B cell (primary cell): ENCODE measurements around the gene RAB3IL1. TPM values are rescaled to one million over a fixed set of nuclear protein-coding genes. Genes with fewer than 3 reads are reported as not detected.

Experiments used
- ATAC-seq: fragments of 200-7000 bp; cut with Tn5 transposase; one replicate; pipeline ENCODE4 v1.10.0; 2021; ENCODE audit warnings: low read depth, mild to moderate bottlenecking, moderate number of reproducible peaks, moderate library complexity
- CTCF ChIA-PET: fragments of 350-600 bp; sonication (Branson Sonifier 250); formaldehyde crosslinking; loops from one replicate; lab custom pipeline; 2021; ENCODE audit warnings: antibody characterized with exemption, inconsistent platforms; lab: Charles Lee
- POLR2A ChIA-PET: fragments of 350-600 bp; sonication (Branson Sonifier 250); formaldehyde crosslinking; loops from one replicate; lab custom pipeline; 2021; ENCODE audit warnings: antibody characterized with exemption; lab: Charles Lee
- DNase-seq: peaks from one replicate; pipeline ENCODE4 v3.0.0; 2013
- H2AFZ ChIP-seq: 2 replicates; pipeline ENCODE4 v1.6.1; 2012; ENCODE audit warnings: mild to moderate bottlenecking, low read depth, low read length; ENCODE audit not compliant: insufficient read depth, poor library complexity, severe bottlenecking
- H3K27ac ChIP-seq, 2 donors: 1 replicate in 1 of 2; 2 replicates in 1 of 2; pipeline ENCODE4 v1.5.1; 2012 to 2013; ENCODE audit warnings: low read length in 2 of 2, mild to moderate bottlenecking in 2 of 2, moderate library complexity in 1 of 2
- H3K27me3 ChIP-seq, 4 experiments: fragments of 200-600 bp in 1 of 4; sonication (generic) in 1 of 4; replicated peaks in 1 of 4; 1 replicate in 2 of 4; 2 replicates in 2 of 4; pipeline versions ENCODE4 v1.6.1 to v1.7.0; 2013 to 2016; ENCODE audit warnings: low read length in 3 of 4, mild to moderate bottlenecking in 2 of 4, mixed read lengths in 1 of 4, moderate library complexity in 1 of 4; ENCODE audit not compliant: insufficient read depth in 4 of 4, control insufficient read depth in 3 of 4; ENCODE audit errors: control extremely low read depth in 1 of 4
- H3K36me3 ChIP-seq, 2 experiments: replicated peaks in 1 of 2; 1 replicate in 1 of 2; 2 replicates in 1 of 2; pipeline versions ENCODE4 v1.6.1 to v1.7.1; 2013; ENCODE audit warnings: low read length in 1 of 2; ENCODE audit not compliant: insufficient read depth in 2 of 2, control insufficient read depth in 1 of 2; ENCODE audit errors: control extremely low read depth in 1 of 2, extremely low read depth in 1 of 2
- H3K4me1 ChIP-seq, 2 donors: fragments of 200-600 bp in 1 of 2; sonication (generic) in 1 of 2; 1 replicate in 1 of 2; 2 replicates in 1 of 2; pipeline versions ENCODE4 v1.5.1 to v1.6.1; 2013 to 2017; ENCODE audit warnings: low read length in 2 of 2; ENCODE audit not compliant: control insufficient read depth in 2 of 2, insufficient read depth in 2 of 2
- H3K4me2 ChIP-seq: replicated peaks from 2 replicates; pipeline ENCODE3; 2012; ENCODE audit warnings: mild to moderate bottlenecking, low read depth, low read length; ENCODE audit not compliant: poor library complexity, severe bottlenecking
- H3K4me3 ChIP-seq, 5 experiments: fragments of 200-600 bp in 1 of 5; sonication (generic) in 1 of 5; 1 replicate in 3 of 5; 2 replicates in 2 of 5; pipeline versions ENCODE4 v1.5.1 to v1.7.0; 2011 to 2016; ENCODE audit warnings: low read length in 4 of 5, mild to moderate bottlenecking in 4 of 5, low read depth in 2 of 5, control low read depth in 1 of 5, moderate library complexity in 1 of 5; ENCODE audit not compliant: insufficient read depth in 1 of 5; ENCODE audit errors: control extremely low read depth in 1 of 5, extremely low read depth in 1 of 5
- H3K79me2 ChIP-seq: fragments of 200-600 bp; sonication (generic); one replicate; pipeline ENCODE4 v1.6.0; 2016; ENCODE audit warnings: low read length; ENCODE audit not compliant: control insufficient read depth, insufficient read depth
- H3K9ac ChIP-seq: fragments of 200-600 bp; sonication (generic); 2 replicates; pipeline ENCODE4 v1.6.1; 2017; ENCODE audit warnings: mild to moderate bottlenecking, low read length, moderate library complexity
- H3K9me3 ChIP-seq, 3 donors: one replicate each; pipeline versions ENCODE4 v1.6.1 to v1.7.1; 2013; ENCODE audit warnings: low read length in 2 of 3; ENCODE audit not compliant: control insufficient read depth in 2 of 3, insufficient read depth in 1 of 3; ENCODE audit errors: control extremely low read depth in 1 of 3
- H4K20me1 ChIP-seq: 2 replicates; pipeline ENCODE4 v1.6.0; 2012; ENCODE audit warnings: mild to moderate bottlenecking, low read length; ENCODE audit not compliant: insufficient read depth, control insufficient read depth, poor library complexity, severe bottlenecking
- H3K27ac Mint-ChIP-seq: one replicate; pipeline ENCODE4 v1.8.0; 2021; ENCODE audit warnings: mixed read lengths
- H3K27me3 Mint-ChIP-seq: one replicate; pipeline ENCODE4 v1.8.0; 2021; ENCODE audit warnings: mixed read lengths
- H3K4me1 Mint-ChIP-seq: one replicate; pipeline ENCODE4 v1.8.0; 2021; ENCODE audit warnings: mixed read lengths
- H3K4me3 Mint-ChIP-seq: one replicate; pipeline ENCODE4 v1.8.0; 2021; ENCODE audit warnings: mixed read lengths
- H3K9me3 Mint-ChIP-seq: one replicate; pipeline ENCODE4 v1.8.0; 2022; ENCODE audit warnings: mixed read lengths; ENCODE audit not compliant: insufficient read depth
- EZH2 ChIP-seq: IDR thresholded peaks from 2 replicates; pipeline ENCODE4 v1.6.1; 2012; ENCODE audit warnings: borderline replicate concordance, low read depth, mild to moderate bottlenecking, moderate library complexity, low read length; ENCODE audit not compliant: insufficient read depth, poor library complexity, severe bottlenecking
- WGBS: methylation state at CpG from one replicate; pipeline ENCODE4 v1.1.5; 2013; ENCODE audit warnings: missing lambda C conversion rate; ENCODE audit not compliant: insufficient coverage; 5-methylcytosine and 5-hydroxymethylcytosine counted together
- intact Hi-C: fragments of 100-400 bp; cut with micrococcal nuclease; formaldehyde crosslinking; loops from one replicate; pipeline ENCODE4 v1.10.0; 2022
- polyA plus RNA-seq: library from polyadenylated mRNA; depleted of rRNA; stranded (reverse); fragments of >200 nt; gene quantifications from 2 replicates; pipeline ENCODE4 v1.2.3, GENCODE V29; 2012
- total RNA-seq, 2 donors: library from RNA; stranded (reverse); fragments of 120-200 nt in 1 of 2; gene quantifications; 1 replicate in 1 of 2; 2 replicates in 1 of 2; pipeline versions ENCODE4 v1.2.3 to v1.2.4, GENCODE V29; 2013 to 2022
- TF ChIP-seq, protein P1 (sequence below): fragments of 200-600 bp; IDR thresholded peaks from one replicate; pipeline ENCODE4 v1.8.0; 2022; ENCODE audit warnings: antibody characterized with exemption, mild to moderate bottlenecking

RAB3IL1 gene
- total and polyA plus RNA-seq, 2 donors (not counting 1 experiment from before 2014, with no cell fraction given) = 0.27 TPM; not detected in 1

DNA sequence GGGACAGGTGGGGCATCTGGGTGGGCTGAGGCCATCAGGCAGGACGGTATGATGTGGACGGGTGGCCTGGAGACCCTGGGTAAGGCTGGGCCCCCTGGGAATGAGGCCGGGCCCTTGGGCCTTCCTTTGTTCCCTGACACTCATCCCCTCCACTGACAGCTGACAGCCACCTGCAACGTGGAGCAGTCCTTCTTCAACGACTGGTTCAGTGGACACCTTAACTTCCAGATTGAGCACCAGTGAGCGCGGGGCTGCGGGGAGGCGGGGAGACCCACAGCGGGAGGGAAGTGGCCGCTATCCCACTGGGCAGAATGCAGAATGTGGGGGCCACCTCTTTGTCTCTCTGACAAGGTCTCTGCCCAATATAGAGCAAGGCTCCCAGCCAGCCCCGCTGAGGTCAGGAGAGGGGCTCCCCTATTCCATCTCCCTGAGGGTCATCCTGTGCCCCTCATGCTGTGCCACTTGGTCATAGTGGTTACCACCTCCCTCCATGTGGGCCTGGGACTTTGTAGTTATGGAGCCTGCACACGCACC, 53.8 kb downstream of the RAB3IL1 start:
- no peak for ATAC-seq
- POLR2A ChIA-PET = interaction anchor here (0.6 kb wide), 1 partner anchor 145 kb away, joined by 5 read pairs; no protein-coding TSS in a partner anchor

More for the DNA sequence above, 53.8 kb downstream of the RAB3IL1 start:
- Histone ChIP-seq H4K20me1 (no peaks in the 10 kb centered on the region), H3K27me3 (no peaks in the 10 kb centered on the region), H3K79me2 (no peaks in the 10 kb centered on the region), H3K4me3 (no peak overlapping the region), H3K9me3 (no peaks in the 10 kb centered on the region), H3K27ac (no peak overlapping the region), H3K9ac (no peak overlapping the region), H3K4me1 (no peaks in the 10 kb centered on the region), H3K4me2 (no peak overlapping the region), H3K36me3 (no peaks in the 10 kb centered on the region), H2AFZ (no peak overlapping the region)
- Mint-ChIP-seq H3K4me1 (no peaks in the 10 kb centered on the region), H3K27ac (no peak overlapping the region), H3K27me3 (no peaks in the 10 kb centered on the region), H3K4me3 (no peak overlapping the region), H3K9me3 (no peaks in the 10 kb centered on the region)
- WGBS = 96% methylated on average over 9 of the region's 13 CpGs
- intact Hi-C loops = no loop called here
- CTCF ChIA-PET = interaction anchor here (1.0 to 1.5 kb wide), 3 partner anchors 36 to 218 kb away, joined by 3 to 4 read pairs (median 3); no protein-coding TSS in a partner anchor
- no peak for DNase-seq
- no peak for TF ChIP-seq EZH2
- TF ChIP-seq, protein P1, sequence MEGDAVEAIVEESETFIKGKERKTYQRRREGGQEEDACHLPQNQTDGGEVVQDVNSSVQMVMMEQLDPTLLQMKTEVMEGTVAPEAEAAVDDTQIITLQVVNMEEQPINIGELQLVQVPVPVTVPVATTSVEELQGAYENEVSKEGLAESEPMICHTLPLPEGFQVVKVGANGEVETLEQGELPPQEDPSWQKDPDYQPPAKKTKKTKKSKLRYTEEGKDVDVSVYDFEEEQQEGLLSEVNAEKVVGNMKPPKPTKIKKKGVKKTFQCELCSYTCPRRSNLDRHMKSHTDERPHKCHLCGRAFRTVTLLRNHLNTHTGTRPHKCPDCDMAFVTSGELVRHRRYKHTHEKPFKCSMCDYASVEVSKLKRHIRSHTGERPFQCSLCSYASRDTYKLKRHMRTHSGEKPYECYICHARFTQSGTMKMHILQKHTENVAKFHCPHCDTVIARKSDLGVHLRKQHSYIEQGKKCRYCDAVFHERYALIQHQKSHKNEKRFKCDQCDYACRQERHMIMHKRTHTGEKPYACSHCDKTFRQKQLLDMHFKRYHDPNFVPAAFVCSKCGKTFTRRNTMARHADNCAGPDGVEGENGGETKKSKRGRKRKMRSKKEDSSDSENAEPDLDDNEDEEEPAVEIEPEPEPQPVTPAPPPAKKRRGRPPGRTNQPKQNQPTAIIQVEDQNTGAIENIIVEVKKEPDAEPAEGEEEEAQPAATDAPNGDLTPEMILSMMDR = no peak
